Measurements from ENCODE around the gene PHF8. TPM values are rescaled to one million over a fixed set of nuclear protein-coding genes. Genes with fewer than 3 reads are reported as not detected.

Gene PHF8
- 61.0 TPM for total RNA-seq

DNA sequence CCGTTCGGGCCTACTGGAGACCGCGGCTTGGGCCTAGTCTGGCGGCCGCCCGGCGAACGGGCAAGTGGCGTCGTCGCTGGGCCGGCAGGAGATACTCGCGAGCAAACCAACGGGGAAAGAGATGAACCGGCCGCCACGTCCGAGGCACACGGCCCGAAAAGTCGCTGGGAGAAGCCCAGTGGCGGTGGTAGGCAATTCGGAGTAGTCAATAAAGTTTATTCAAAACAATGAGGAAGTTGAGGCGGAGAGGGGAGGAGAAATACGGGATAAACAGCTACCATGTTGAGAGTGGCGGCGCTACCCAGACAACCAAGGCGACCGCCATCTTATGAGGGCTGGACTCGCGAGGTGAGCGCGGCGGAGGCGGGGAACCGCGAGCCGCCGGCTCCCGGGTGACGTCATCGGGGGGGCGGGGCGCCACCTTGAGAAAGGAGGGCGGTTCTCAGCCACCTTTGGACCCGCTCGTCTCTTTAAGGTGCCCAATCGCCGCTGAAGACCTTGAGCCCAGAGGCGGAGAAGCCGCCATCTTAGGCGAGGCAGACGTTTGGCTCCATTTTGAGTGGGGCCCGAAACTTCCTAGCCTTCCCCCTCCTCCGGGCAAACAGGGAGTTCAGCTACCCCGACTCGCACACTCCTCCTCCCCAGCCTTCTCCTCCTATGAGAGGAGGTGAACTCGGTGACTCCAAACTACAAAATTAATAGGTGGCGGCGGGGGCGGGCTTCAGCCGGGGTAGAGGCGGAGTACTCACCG, at the start of gene PHF8:
PHF8 (minus strand) TSS at position 348 of the 751 bp plus-strand sequence. CDS start 1,745 bp downstream, outside the sequence.
- Histone ChIP-seq H3K9me3 (ENCODE audit: low read depth, low read length) (no peaks in the 10 kb centered on the region), H3K4me3 (ENCODE audit: low read length) (peak within 1 kb of the TSS; percentile 71), H3K27me3 (ENCODE audit: insufficient read depth, low read length) (no peaks in the 10 kb centered on the region), H3K4me1 (ENCODE audit: insufficient read depth, low read length) (peaks cover 7% of the 10 kb centered on the region)

GRCh38 chrX:54093571-54093970, 49.3 kb upstream of the PHF8 start:
- no peaks in the 10 kb centered on the region for H3K4me1 ChIP-seq (ENCODE audit: insufficient read depth, low read length)
- H3K27me3 ChIP-seq (ENCODE audit: insufficient read depth, low read length), result no peaks in the 10 kb centered on the region
- H3K9me3 ChIP-seq (ENCODE audit: low read depth, low read length), result no peaks in the 10 kb centered on the region
- no peak overlapping the region for H3K4me3 ChIP-seq (ENCODE audit: low read length)

DNA sequence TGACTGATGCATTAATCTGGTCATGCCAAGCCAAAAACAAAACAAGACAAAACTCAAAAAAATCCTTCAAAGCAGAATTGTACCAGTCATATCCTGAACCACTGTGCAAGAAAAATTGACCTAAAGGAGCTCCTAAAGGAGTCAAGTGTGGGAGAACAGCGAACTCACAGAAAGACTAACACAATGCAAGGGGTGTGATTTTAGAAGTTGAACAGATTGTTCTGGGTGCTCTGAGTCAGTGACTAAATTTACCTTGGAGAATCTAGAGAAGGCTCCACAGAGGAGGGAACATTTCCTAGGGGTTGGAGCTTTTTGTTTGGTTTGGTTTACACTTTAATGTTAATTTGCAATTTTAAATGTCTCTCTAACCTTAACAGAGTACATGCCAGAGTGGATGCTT, 48.9 kb upstream of the PHF8 start:
- Histone ChIP-seq H3K27me3 (ENCODE audit: insufficient read depth, low read length) (no peaks in the 10 kb centered on the region), H3K9me3 (ENCODE audit: low read depth, low read length) (no peaks in the 10 kb centered on the region)

GRCh38 chrX:54090880-54091279, 46.6 kb upstream of the PHF8 start:
- Histone ChIP-seq H3K9me3 (ENCODE audit: low read depth, low read length) (no peaks in the 10 kb centered on the region), H3K4me1 (ENCODE audit: insufficient read depth, low read length) (no peaks in the 10 kb centered on the region), H3K27me3 (ENCODE audit: insufficient read depth, low read length) (no peaks in the 10 kb centered on the region), H3K4me3 (ENCODE audit: low read length) (no peak overlapping the region)

More for the DNA sequence above, 48.9 kb upstream of the PHF8 start:
- Histone ChIP-seq H3K4me1 (ENCODE audit: insufficient read depth, low read length) (no peaks in the 10 kb centered on the region), H3K4me3 (ENCODE audit: low read length) (no peak overlapping the region)

DNA sequence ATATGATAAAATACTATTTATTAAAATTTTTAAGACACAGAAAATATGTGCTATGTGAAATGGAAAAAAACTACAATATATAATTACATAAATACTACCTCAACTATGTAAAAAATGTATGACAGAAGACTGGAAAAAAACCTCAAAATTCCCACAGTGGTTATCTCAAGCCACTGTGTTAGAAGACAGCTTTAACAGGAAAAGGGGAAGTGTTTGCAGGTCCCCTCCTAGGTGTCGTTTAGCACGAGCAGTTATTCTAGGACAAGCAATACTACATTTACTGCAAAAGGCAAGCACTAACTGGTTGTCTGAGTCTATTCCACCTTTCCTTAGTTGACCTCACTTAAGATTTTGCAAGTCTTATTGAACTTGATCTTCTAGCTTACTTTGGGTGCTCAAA, 44.9 kb upstream of the PHF8 start:
- H3K9me3 ChIP-seq (ENCODE audit: low read depth, low read length), result no peaks in the 10 kb centered on the region
- H3K27me3 ChIP-seq (ENCODE audit: insufficient read depth, low read length), result no peaks in the 10 kb centered on the region
- no peaks in the 10 kb centered on the region for H3K4me1 ChIP-seq (ENCODE audit: insufficient read depth, low read length)
- no peak overlapping the region for H3K4me3 ChIP-seq (ENCODE audit: low read length)

- Histone ChIP-seq H3K4me3 (ENCODE audit: low read length) (no peak overlapping the region), H3K4me1 (ENCODE audit: insufficient read depth, low read length) (no peaks in the 10 kb centered on the region), H3K9me3 (ENCODE audit: low read depth, low read length) (no peaks in the 10 kb centered on the region), H3K27me3 (ENCODE audit: insufficient read depth, low read length) (no peaks in the 10 kb centered on the region)
Measured at GRCh38 chrX:54087661-54088060, 43.4 kb upstream of the PHF8 start.

DNA sequence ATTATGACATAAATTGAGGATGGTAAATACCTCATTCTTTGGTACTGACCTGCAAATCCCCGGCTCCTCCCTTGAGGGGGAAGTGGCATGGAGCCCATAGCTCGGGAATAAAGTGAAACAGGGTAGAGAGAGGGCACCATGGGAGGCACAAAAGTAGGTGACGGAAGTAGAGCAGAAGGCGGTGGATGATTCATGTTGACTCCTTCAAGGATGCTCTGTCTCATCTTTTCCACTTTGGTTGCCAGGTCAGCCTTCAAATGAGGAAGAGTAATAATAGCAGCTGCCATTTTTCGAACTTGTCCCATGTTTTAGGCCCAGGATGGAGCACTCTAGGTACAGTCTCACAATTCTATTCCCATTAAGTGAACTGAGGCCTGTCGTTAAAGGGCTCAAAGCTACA, 41.4 kb upstream of the PHF8 start:
- no peak overlapping the region for H3K4me3 ChIP-seq (ENCODE audit: low read length)
- no peaks in the 10 kb centered on the region for H3K9me3 ChIP-seq (ENCODE audit: low read depth, low read length)
- no peaks in the 10 kb centered on the region for H3K4me1 ChIP-seq (ENCODE audit: insufficient read depth, low read length)
- H3K27me3 ChIP-seq (ENCODE audit: insufficient read depth, low read length), result no peaks in the 10 kb centered on the region

- Histone ChIP-seq H3K9me3 (ENCODE audit: low read depth, low read length) (no peaks in the 10 kb centered on the region), H3K27me3 (ENCODE audit: insufficient read depth, low read length) (no peaks in the 10 kb centered on the region), H3K4me1 (ENCODE audit: insufficient read depth, low read length) (no peaks in the 10 kb centered on the region), H3K4me3 (ENCODE audit: low read length) (no peak overlapping the region)
Measured at GRCh38 chrX:54076903-54077302, 32.6 kb upstream of the PHF8 start.

GRCh38 chrX:54074826-54075225, 30.6 kb upstream of the PHF8 start:
- no peaks in the 10 kb centered on the region for H3K4me1 ChIP-seq (ENCODE audit: insufficient read depth, low read length)
- no peaks in the 10 kb centered on the region for H3K27me3 ChIP-seq (ENCODE audit: insufficient read depth, low read length)
- H3K4me3 ChIP-seq (ENCODE audit: low read length), result no peak overlapping the region
- H3K9me3 ChIP-seq (ENCODE audit: low read depth, low read length), result no peaks in the 10 kb centered on the region

DNA sequence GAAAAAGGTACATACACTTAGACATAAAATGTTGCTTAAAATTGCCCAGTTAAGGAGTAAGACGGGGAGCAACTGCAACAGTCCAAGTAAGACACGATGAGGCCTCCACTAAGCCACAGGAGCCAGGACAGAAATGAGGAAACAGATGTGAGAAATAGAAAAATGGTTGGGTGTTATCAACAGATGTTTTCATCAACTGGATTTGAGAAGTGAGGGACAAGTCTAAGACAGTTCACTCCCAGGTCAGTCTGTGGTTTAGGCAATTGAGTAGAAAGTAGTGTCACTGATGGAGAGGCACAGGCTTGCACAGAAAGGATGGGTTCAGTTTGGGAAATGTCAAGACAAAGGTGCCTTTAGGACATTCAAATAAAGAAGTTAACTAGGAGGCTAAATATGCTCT, 23.5 kb upstream of the PHF8 start:
- no peaks in the 10 kb centered on the region for H3K4me1 ChIP-seq (ENCODE audit: insufficient read depth, low read length)
- H3K4me3 ChIP-seq (ENCODE audit: low read length), result no peak overlapping the region
- no peaks in the 10 kb centered on the region for H3K27me3 ChIP-seq (ENCODE audit: insufficient read depth, low read length)
- no peaks in the 10 kb centered on the region for H3K9me3 ChIP-seq (ENCODE audit: low read depth, low read length)

GRCh38 chrX:54066841-54067240, 22.6 kb upstream of the PHF8 start:
- Histone ChIP-seq H3K27me3 (ENCODE audit: insufficient read depth, low read length) (no peaks in the 10 kb centered on the region), H3K4me1 (ENCODE audit: insufficient read depth, low read length) (no peaks in the 10 kb centered on the region), H3K9me3 (ENCODE audit: low read depth, low read length) (no peaks in the 10 kb centered on the region), H3K4me3 (ENCODE audit: low read length) (no peak overlapping the region)

GRCh38 chrX:54064564-54064963, 20.3 kb upstream of the PHF8 start:
- no peaks in the 10 kb centered on the region for H3K27me3 ChIP-seq (ENCODE audit: insufficient read depth, low read length)
- no peak overlapping the region for H3K4me3 ChIP-seq (ENCODE audit: low read length)
- H3K9me3 ChIP-seq (ENCODE audit: low read depth, low read length), result no peaks in the 10 kb centered on the region
- H3K4me1 ChIP-seq (ENCODE audit: insufficient read depth, low read length), result no peaks in the 10 kb centered on the region

DNA sequence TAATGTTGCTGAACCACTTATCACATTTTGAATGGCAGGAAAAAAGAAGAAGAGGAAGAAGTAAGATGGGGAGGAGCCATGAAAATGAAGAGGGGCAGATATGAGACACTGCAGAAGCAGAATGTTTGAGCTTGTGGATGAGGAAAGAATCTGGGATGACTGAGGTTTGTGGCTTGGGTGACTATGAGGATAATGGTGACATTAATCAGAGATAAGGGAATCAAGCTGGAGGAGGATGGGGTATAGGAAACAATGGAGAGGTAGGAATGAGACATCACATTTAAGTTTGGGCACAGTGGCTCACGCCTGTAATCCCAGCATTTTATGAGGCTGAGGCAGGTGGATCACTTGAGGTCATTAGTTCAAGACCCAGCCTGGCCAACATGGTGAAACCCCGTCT, 19.1 kb upstream of the PHF8 start:
- Histone ChIP-seq H3K9me3 (ENCODE audit: low read depth, low read length) (no peaks in the 10 kb centered on the region), H3K27me3 (ENCODE audit: insufficient read depth, low read length) (no peaks in the 10 kb centered on the region), H3K4me1 (ENCODE audit: insufficient read depth, low read length) (no peaks in the 10 kb centered on the region), H3K4me3 (ENCODE audit: low read length) (no peak overlapping the region)

GRCh38 chrX:54049801-54050200, 5.5 kb upstream of the PHF8 start:
- Histone ChIP-seq H3K9me3 (ENCODE audit: low read depth, low read length) (no peaks in the 10 kb centered on the region), H3K4me3 (ENCODE audit: low read length) (no peak overlapping the region), H3K4me1 (ENCODE audit: insufficient read depth, low read length) (peaks cover 7% of the 10 kb centered on the region), H3K27me3 (ENCODE audit: insufficient read depth, low read length) (no peaks in the 10 kb centered on the region)

GRCh38 chrX:54048412-54048811, 4.1 kb upstream of the PHF8 start:
- no peaks in the 10 kb centered on the region for H3K27me3 ChIP-seq (ENCODE audit: insufficient read depth, low read length)
- no peak overlapping the region for H3K4me3 ChIP-seq (ENCODE audit: low read length)
- peaks cover 7% of the 10 kb centered on the region for H3K4me1 ChIP-seq (ENCODE audit: insufficient read depth, low read length)
- no peaks in the 10 kb centered on the region for H3K9me3 ChIP-seq (ENCODE audit: low read depth, low read length)

DNA sequence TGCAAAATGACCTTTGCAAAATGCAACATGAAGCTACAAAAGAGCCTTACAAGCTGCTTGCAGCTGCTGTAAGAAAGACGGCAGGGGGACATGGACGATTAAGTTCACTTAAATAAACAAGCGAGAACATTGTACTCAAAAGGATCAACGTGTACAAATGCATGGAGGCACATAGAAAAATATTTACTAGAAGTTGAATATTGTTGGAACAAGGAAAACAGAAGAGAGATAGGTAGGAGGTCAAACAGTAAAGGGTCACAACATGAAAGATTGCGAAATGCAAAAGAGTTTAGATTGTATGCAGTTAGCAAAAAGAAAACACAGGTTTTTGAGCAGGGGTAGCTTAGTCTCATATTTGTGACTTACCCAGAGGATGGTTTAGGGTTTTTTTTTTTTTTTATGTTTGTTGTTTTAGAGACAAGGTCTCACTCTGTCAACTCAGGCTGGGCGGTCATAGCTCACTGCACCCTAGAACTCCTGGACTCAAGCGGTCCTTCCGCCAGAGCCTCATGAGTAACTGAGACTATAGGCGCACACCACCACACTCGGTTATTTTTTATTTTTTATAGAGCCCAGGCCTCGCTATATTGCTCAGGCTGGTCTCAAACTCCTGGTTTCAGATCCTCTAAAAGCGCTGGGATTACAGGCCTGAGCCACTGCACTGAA, 1.4 kb upstream of the PHF8 start:
- Histone ChIP-seq H3K4me1 (ENCODE audit: insufficient read depth, low read length) (peaks cover 7% of the 10 kb centered on the region), H3K9me3 (ENCODE audit: low read depth, low read length) (no peaks in the 10 kb centered on the region), H3K27me3 (ENCODE audit: insufficient read depth, low read length) (no peaks in the 10 kb centered on the region), H3K4me3 (ENCODE audit: low read length) (no peak overlapping the region)
